ENCODE data around the gene SLC17A9.

DNA sequence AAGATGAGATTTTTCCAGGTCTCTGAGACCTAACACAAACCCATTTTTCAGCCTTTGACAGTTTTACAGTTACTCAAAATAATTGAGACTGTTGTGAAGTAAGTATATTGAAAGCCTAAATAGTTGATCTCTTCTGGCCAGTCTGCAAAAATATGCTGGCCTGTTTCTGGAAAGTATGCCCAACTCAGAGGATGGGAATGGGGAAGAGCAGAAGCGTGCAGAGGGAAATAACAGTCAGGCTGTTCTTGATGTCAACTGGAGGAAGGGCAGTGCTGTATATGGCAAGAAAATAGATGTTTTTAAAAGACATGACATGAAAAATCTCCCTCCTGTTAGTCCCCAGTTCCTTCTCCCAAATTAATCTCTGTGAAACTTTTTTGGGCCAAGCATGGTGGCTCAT lies 10.7 kb upstream of the SLC17A9 start:
- TF ChIP-seq, protein P1, sequence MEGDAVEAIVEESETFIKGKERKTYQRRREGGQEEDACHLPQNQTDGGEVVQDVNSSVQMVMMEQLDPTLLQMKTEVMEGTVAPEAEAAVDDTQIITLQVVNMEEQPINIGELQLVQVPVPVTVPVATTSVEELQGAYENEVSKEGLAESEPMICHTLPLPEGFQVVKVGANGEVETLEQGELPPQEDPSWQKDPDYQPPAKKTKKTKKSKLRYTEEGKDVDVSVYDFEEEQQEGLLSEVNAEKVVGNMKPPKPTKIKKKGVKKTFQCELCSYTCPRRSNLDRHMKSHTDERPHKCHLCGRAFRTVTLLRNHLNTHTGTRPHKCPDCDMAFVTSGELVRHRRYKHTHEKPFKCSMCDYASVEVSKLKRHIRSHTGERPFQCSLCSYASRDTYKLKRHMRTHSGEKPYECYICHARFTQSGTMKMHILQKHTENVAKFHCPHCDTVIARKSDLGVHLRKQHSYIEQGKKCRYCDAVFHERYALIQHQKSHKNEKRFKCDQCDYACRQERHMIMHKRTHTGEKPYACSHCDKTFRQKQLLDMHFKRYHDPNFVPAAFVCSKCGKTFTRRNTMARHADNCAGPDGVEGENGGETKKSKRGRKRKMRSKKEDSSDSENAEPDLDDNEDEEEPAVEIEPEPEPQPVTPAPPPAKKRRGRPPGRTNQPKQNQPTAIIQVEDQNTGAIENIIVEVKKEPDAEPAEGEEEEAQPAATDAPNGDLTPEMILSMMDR (IDR thresholded peaks at IDR 0.05) = no peak
- TF ChIP-seq EZH2 (IDR thresholded peaks at IDR 0.05; ENCODE audit: borderline replicate concordance, insufficient read depth, low read depth, low read length, poor library complexity, severe bottlenecking) = no peak

Data from B cell (primary cell).